GM12864 (cell line): ENCODE measurements around the gene CHD6.

Experiments used
- DNase-seq: peaks from one replicate; pipeline ENCODE4 v3.0.0-alpha.2; 2011; ENCODE audit warnings: low read depth
- H3K4me3 ChIP-seq: 2 replicates; pipeline ENCODE4 v1.5.1; 2011; ENCODE audit warnings: mild to moderate bottlenecking, low read depth, low read length, control low read depth
- CTCF ChIP-seq: IDR thresholded peaks from 2 replicates; pipeline ENCODE4 v1.5.1; 2011; ENCODE audit warnings: low read depth, mild to moderate bottlenecking, moderate library complexity, low read length, control low read depth, inconsistent platforms; ENCODE audit errors: missing control alignments

Gene CHD6

GRCh38 chr20:41425180-41425884, 192.8 kb downstream of the CHD6 start:
- H3K4me3 ChIP-seq = no peak overlapping the region
- DNase-seq = no peak

GRCh38 chr20:41424546-41424945, 193.6 kb downstream of the CHD6 start:
- DNase-seq = no peak
- no peak overlapping the region for H3K4me3 ChIP-seq
- no peak for TF ChIP-seq CTCF

More at GRCh38 chr20:41425180-41425884, 192.8 kb downstream of the CHD6 start:
- TF ChIP-seq CTCF = no peak

- TF ChIP-seq CTCF = no peak
- H3K4me3 ChIP-seq = no peak overlapping the region
- no peak for DNase-seq
Observed at GRCh38 chr20:41424011-41424410, 194.2 kb downstream of the CHD6 start.

GRCh38 chr20:41422953-41423352, 195.2 kb downstream of the CHD6 start:
- DNase-seq = no peak
- H3K4me3 ChIP-seq = no peak overlapping the region
- no peak for TF ChIP-seq CTCF

- no peak for TF ChIP-seq CTCF
- DNase-seq = no peak
- H3K4me3 ChIP-seq = no peak overlapping the region
Observed at GRCh38 chr20:41418739-41419293, 199.4 kb downstream of the CHD6 start.

- DNase-seq = no peak
Observed at GRCh38 chr20:41418031-41418430, 200.1 kb downstream of the CHD6 start.

More at GRCh38 chr20:41418031-41418430, 200.1 kb downstream of the CHD6 start:
- TF ChIP-seq CTCF = no peak
- H3K4me3 ChIP-seq = no peak overlapping the region
